Heart right ventricle (tissue), 16 donors: ENCODE results near the gene GLS2. TPM values are rescaled to one million over a fixed set of nuclear protein-coding genes. Genes with fewer than 3 reads are reported as not detected.

Experiments used
- ATAC-seq, 8 donors: fragments of 200-7000 bp; cut with Tn5 transposase; one replicate each; pipeline ENCODE4 v1.9.1; 2020; ENCODE audit warnings: mild to moderate bottlenecking in 8 of 8, moderate library complexity in 8 of 8, moderate number of reproducible peaks in 1 of 8
- DNase-seq, 2 donors: peaks; one replicate each; pipeline ENCODE4 v3.0.0-alpha.2; 2020
- H3K27ac ChIP-seq, 10 donors: fragments of 200-600 bp; sonication (generic) in 2 of 10; one replicate each; pipeline versions ENCODE4 v1.5.0 to v1.8.0; 2020 to 2022; ENCODE audit warnings: mild to moderate bottlenecking in 3 of 10
- H3K27me3 ChIP-seq, 7 donors: fragments of 200-600 bp; one replicate each; pipeline ENCODE4 v1.8.0; 2021 to 2022; ENCODE audit warnings: mild to moderate bottlenecking in 2 of 7
- H3K36me3 ChIP-seq, 9 donors: fragments of 200-600 bp; sonication (generic) in 1 of 9; one replicate each; pipeline versions ENCODE4 v1.5.0 to v1.8.0; 2020 to 2022; ENCODE audit warnings: mild to moderate bottlenecking in 2 of 9
- H3K4me1 ChIP-seq, 9 donors: fragments of 200-600 bp; sonication (generic) in 1 of 9; one replicate each; pipeline versions ENCODE4 v1.5.0 to v1.8.0; 2020 to 2022; ENCODE audit warnings: mild to moderate bottlenecking in 4 of 9
- H3K4me3 ChIP-seq, 10 donors: fragments of 200-600 bp; sonication (generic) in 2 of 10; one replicate each; pipeline versions ENCODE4 v1.5.0 to v1.8.0; 2020 to 2022; ENCODE audit warnings: mild to moderate bottlenecking in 7 of 10, moderate library complexity in 2 of 10
- H3K9me3 ChIP-seq, 11 donors: fragments of 200-600 bp in 10 of 11; sonication (generic) in 2 of 11; one replicate each; pipeline versions ENCODE4 v1.5.0 to v1.8.0; 2013 to 2022; ENCODE audit warnings: mild to moderate bottlenecking in 2 of 11, control low read depth in 1 of 11, moderate library complexity in 1 of 11
- WGBS, 2 donors: extraction: QIAGEN DNeasy Blood & Tissue Kit; methylation state at CpG; one replicate each; pipeline ENCODE4 v1.1.7; 2013; ENCODE audit warnings: inconsistent platforms in 1 of 2; 5-methylcytosine and 5-hydroxymethylcytosine counted together
- intact Hi-C, 10 donors: fragments of 100-400 bp; cut with DNase I; formaldehyde crosslinking; loops; one replicate each; pipeline versions ENCODE4 v1.11.1 to v1.14.2; 2022
- polyA plus RNA-seq, 2 donors: library from polyadenylated mRNA; stranded (reverse); fragments of 200-250 nt; gene quantifications; one replicate each; pipeline ENCODE4 v1.2.3, GENCODE V29; 2013
- total RNA-seq, 10 donors: library from RNA; stranded (reverse); fragmentation: NEBNext Ultra II Directional in 3 of 10; extraction: Animal tissue kit (Norgen Biotek cat#: 25700) in 3 of 10; gene quantifications; one replicate each; pipeline versions ENCODE4 v1.2.1 to v1.2.4, GENCODE V29; 2021 to 2023
- TF ChIP-seq, protein P1 (sequence below), 9 donors: fragments of 200-600 bp; sonication (generic) in 2 of 9; IDR thresholded peaks; one replicate each; pipeline versions ENCODE4 v1.5.0 to v1.8.0; 2021 to 2022; ENCODE audit warnings: antibody characterized with exemption in 9 of 9, mild to moderate bottlenecking in 5 of 9, moderate library complexity in 1 of 9
- donor health status: Arrhythmogenic right ventricular cardiomyopathy.
- donor health status: ischemic (EF 13 %, LVEDD 7.1; RV severe dilation, severe dysfunction).
- donor health status: healthy with polysubstance abuse.
- donor health status: DM: no; HTN: yes; CAD: no.
- donor health status: DM: no; HTN: no; CAD: no.
- donor health status: ischemic (EF 25% LVEDD 6.9; RV normal size, moderate dysfunction).
- donor health status: ischemic (EF 25% LVEDD 5.7; RV mildly dilated, moderate dysfunction).
- donor health status: healthy.
- donor health status: DM: yes; HTN: yes; CAD: no.
- donor health status: Ischemic cardiomyopathy.
- donor health status: ischemic (EF 35%, LVEDD 5.7; RV mildly dilated, moderate dysfunction).
- donor health status: nonischemic (EF 11% LVEDD 7.7; RV severe dilation, severe dysfunction).
- donor health status: DM: yes; HTN: yes; CAD: no.
- donor health status: PGD.
- donor health status: ischemic (EF 29% LVEDD 5.4; RV normal size, mild dysfunction).
- donor health status: nonischemic (EF 23%, LVEDD 6.1; RV moderate dilation, normal function).

Gene GLS2
- total and polyA plus RNA-seq, 12 donors = 0.19 to 1.4 (median 0.52) TPM

DNA sequence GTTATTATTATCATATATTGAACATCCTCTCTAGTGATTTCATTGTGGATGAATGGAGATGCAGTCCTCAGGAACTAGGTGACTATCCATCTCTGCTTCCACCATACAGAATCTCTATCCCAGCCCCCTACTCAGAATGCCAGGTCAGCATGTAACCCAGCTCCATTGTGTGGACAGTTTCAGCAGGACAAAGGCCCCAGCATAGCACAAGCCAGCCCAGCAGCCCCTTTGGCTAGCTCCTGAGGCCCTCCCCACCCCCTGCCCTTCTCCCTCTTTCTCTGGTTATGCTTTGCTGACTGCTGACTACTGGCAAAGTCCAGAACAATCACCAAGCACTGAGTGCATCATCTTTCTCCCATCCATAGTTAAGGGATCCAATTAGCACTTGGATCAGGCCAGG, 25.4 kb downstream of the GLS2 start:
- H3K4me1 ChIP-seq = peaks cover 0 to 11% (median 4%) of the 10 kb centered on the region in 9 donors
- H3K27ac ChIP-seq = no peak overlapping the region
- H3K27me3 ChIP-seq = no peaks in the 10 kb centered on the region
- TF ChIP-seq, protein P1, sequence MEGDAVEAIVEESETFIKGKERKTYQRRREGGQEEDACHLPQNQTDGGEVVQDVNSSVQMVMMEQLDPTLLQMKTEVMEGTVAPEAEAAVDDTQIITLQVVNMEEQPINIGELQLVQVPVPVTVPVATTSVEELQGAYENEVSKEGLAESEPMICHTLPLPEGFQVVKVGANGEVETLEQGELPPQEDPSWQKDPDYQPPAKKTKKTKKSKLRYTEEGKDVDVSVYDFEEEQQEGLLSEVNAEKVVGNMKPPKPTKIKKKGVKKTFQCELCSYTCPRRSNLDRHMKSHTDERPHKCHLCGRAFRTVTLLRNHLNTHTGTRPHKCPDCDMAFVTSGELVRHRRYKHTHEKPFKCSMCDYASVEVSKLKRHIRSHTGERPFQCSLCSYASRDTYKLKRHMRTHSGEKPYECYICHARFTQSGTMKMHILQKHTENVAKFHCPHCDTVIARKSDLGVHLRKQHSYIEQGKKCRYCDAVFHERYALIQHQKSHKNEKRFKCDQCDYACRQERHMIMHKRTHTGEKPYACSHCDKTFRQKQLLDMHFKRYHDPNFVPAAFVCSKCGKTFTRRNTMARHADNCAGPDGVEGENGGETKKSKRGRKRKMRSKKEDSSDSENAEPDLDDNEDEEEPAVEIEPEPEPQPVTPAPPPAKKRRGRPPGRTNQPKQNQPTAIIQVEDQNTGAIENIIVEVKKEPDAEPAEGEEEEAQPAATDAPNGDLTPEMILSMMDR (IDR thresholded peaks at IDR 0.05) = no peak
- no peak overlapping the region for H3K4me3 ChIP-seq
- intact Hi-C loops = loop anchor here (5.0 to 10.0 kb wide), 12 partner anchors 98 to 838 kb away; partner anchors contain the start of genes CNPY2 (in 4 of the 10), IL23A (in 4 of the 10), PAN2 (in 4 of the 10) and APOF (in 3 of the 10)
- DNase-seq = no peak
- ATAC-seq = no peak
- no peaks in the 10 kb centered on the region for H3K9me3 ChIP-seq
- H3K36me3 ChIP-seq = no peaks in the 10 kb centered on the region

DNA sequence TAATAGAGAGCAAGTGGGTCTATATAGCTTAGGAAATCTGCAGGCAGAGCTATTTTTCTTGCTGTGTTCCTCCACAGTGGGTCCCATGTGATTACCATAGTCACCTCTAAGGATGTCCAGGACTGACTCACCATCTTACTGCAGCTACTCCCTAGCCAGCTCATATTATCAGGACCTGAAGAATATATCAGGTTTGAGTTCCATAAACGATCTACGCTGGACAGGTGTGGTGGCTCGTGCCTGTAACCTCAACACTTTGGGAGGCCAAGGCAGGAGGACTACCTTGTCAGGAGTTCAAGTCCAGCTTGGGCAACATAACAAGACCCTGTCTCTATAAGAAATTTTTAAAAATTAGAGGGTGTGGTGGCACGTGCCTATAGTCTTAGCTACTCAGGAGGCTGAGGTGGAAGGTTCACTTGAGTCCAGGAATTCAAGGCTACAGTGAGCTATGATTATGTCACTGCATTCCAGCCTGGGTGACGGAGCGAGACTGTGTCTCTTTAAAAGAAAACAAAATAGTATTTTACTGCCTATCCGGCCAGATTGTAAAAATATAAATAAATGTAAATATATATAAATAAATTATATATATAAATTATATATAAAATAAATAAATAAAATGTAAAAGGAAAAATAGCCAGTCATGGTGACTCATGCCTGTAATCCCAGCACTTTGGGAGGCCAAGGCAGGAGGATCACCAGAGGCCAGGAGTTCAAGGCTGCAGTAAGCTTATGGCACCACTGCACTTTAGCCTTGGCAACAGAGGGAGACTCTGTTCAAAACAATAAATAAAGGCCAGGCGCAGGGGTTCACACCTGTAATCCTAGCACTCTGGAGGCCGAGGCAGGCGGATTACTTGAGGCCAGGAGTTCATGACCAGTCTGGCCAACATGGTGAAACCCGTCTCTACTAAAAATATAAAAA, 26.5 kb downstream of the GLS2 start:
- TF ChIP-seq, protein P1 (IDR thresholded peaks at IDR 0.05) = no peak
- H3K36me3 ChIP-seq = no peaks in the 10 kb centered on the region
- no peaks in the 10 kb centered on the region for H3K27me3 ChIP-seq
- peaks cover 0 to 10% (median 4%) of the 10 kb centered on the region in 9 donors for H3K4me1 ChIP-seq
- WGBS, 2 donors = 82 to 88% methylated on average over 11 of the region's 11 CpGs
- DNase-seq (no peak), ATAC-seq (no peak)
- intact Hi-C loops = loop anchor here (5.0 to 10.0 kb wide), 12 partner anchors 97 to 837 kb away; partner anchors contain the start of genes CNPY2 (in 4 of the 10), IL23A (in 4 of the 10), PAN2 (in 4 of the 10) and APOF (in 3 of the 10)
- no peaks in the 10 kb centered on the region for H3K9me3 ChIP-seq
- no peak overlapping the region for H3K27ac ChIP-seq
- H3K4me3 ChIP-seq = no peak overlapping the region

DNA sequence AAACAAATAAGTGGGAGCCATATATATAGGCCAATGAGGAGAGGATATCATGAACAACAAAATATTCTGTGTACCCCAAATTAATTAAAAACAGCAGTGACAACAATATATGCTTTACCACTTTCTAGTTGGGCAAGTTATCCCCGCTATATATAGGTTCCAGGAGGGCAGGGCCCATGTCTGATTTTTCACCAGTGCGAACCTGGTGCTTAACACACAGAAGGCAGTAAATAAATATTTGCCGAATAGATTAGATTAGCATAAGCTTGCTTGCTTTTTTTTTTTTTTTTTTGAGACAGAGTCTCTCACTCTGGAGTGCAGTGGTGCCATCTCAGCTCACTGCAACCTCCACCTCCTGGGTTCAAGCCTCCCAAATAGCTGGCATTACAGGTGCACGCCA, 30.1 kb downstream of the GLS2 start:
- Histone ChIP-seq H3K27ac (no peak overlapping the region), H3K4me1 (no peaks in the 10 kb centered on the region), H3K9me3 (no peaks in the 10 kb centered on the region), H3K4me3 (no peak overlapping the region), H3K36me3 (no peaks in the 10 kb centered on the region), H3K27me3 (no peaks in the 10 kb centered on the region)
- DNase-seq (no peak), ATAC-seq (no peak)
- 83 to 91% methylated on average over 4 of the region's 4 CpGs for WGBS, 2 donors
- intact Hi-C loops = no loop called here
- TF ChIP-seq, protein P1 (IDR thresholded peaks at IDR 0.05) = no peak

DNA sequence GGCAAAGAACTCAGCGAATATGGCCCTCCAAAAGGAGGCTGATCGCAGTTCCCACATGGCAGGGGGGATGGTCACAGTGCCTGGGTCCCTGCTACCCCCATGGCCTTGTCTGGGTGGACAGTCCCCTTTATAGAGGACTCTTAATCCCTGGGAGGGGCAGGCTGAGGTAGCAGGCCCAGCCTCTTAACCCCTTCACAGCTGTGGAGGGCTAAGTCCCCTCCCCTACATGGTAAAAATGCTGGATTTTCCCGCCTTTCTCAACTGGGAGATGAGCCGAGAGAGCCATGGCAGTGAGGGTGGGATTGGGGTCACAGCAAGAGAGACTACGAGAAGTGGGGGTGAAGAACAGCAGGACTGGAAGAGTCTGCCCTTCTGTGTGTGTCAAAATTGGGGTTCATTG, 33.4 kb downstream of the GLS2 start, which contains the start of gene MIP:
MIP (minus strand) TSS at position 101 of the 400 bp plus-strand sequence; CDS start at position 57, 44 bp downstream.
- WGBS, 2 donors = 82 to 83% methylated on average over 5 of the region's 5 CpGs
- TF ChIP-seq, protein P1 (IDR thresholded peaks at IDR 0.05) = no peak
- Histone ChIP-seq H3K36me3 (no peaks in the 10 kb centered on the region), H3K4me3 (no peak within 1 kb of the TSS), H3K27me3 (no peaks in the 10 kb centered on the region), H3K4me1 (peaks cover 0 to 5% (median 3%) of the 10 kb centered on the region in 9 donors), H3K27ac (no peak within 1 kb of the TSS), H3K9me3 (no peaks in the 10 kb centered on the region)
- ATAC-seq (peak in 1 of 8 donors; percentile 28), DNase-seq (no peak)
- intact Hi-C loops = loop anchor here in 1 of 10 donors (5.0 kb wide), 1 partner anchor 92 kb away; the partner anchor contains the start of genes APOF and STAT2
